ENCODE data around the gene CUX1. TPM values are rescaled to one million over a fixed set of nuclear protein-coding genes. Genes with fewer than 3 reads are reported as not detected.

The CUX1 gene
- total and polyA plus RNA-seq, 2 of the 13 experiments (the other 11 are each of a cell fraction or from before 2014, with no cell fraction given): 13.7 to 14.9 TPM

DNA sequence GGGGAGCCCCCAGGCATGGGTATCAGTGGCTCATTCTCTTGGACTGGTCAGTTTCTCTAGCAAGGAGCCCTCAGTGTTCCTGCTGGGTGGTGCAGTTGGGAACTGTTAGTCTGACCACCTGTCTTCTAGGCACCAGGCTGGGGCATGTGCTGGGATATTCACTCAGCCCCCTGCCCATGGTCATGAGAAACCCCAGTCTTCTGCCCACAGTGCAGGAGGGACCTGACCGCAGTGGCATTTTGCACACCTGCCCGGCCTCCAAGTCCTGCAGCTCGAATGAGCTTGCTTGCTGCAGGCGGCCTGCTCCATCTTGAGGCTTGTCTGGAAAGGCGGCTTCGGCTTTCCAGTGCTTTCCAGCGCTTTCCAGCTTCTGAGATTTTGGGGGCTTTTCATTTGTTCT lies 36.3 kb downstream of the CUX1 start:
- Histone ChIP-seq H3K27ac (ENCODE audit: extremely low read length, insufficient read depth, low read length) (no peak overlapping the region), H3K9me3 (ENCODE audit: low read length) (no peaks in the 10 kb centered on the region), H3K4me1 (ENCODE audit: insufficient read depth, low read length) (peaks cover 39% of the 10 kb centered on the region), H3K4me2 (ENCODE audit: low read depth, low read length) (no peak overlapping the region), H3K27me3 (ENCODE audit: control insufficient read depth in 1 of 2, insufficient read depth in 2 of 2, low read length in 2 of 2) (no peaks in the 10 kb centered on the region), H3K36me3 (replicated peaks in 1 of 2; ENCODE audit: control insufficient read depth in 1 of 2, insufficient read depth in 2 of 2, low read length in 2 of 2) (no peaks in the 10 kb centered on the region; a peak in 1 of 5 replicates), H3K9ac (ENCODE audit: insufficient read depth, low read depth, low read length) (no peak overlapping the region), H3K79me2 (ENCODE audit: insufficient read depth, low read length) (peaks cover 78% of the 10 kb centered on the region), H4K20me1 (ENCODE audit: insufficient read depth, low read length) (peaks cover 18% of the 10 kb centered on the region; the same call in 1 of the 2 replicates), H3K4me3 (replicated peaks in 1 of 3; ENCODE audit: insufficient read depth in 1 of 3, low read depth in 2 of 3, low read length in 3 of 3) (no peak overlapping the region), H2AFZ (ENCODE audit: low read length) (no peak overlapping the region)
- ChIA-PET CTCF (ENCODE audit: low intra/inter-chr PET ratio, low total read pairs) (no interaction called here), POLR2A (no interaction called here)
- no TSS peak for BruUV-seq (replicated peaks)
- ATAC-seq: no peak
- TF ChIP-seq KDM2A (CRISPR knock-in tag; IDR thresholded peaks at IDR 0.05; ENCODE audit: borderline replicate concordance, low read depth) (no peak), ZNF607 (CRISPR knock-in tag; IDR thresholded peaks at IDR 0.05; ENCODE audit: borderline replicate concordance) (no peak), ZNF546 (CRISPR knock-in tag; conservative IDR thresholded peaks at IDR 0.05) (no peak), POLR2AphosphoS2 (IDR thresholded peaks at IDR 0.05; ENCODE audit: low read depth, low read length) (no peak), YEATS2 (CRISPR knock-in tag; IDR thresholded peaks at IDR 0.05; ENCODE audit: borderline replicate concordance) (no peak), CHD2 (IDR thresholded peaks at IDR 0.05; ENCODE audit: low read depth, low read length) (no peak), GMEB1 (CRISPR knock-in tag; IDR thresholded peaks at IDR 0.05; ENCODE audit: borderline replicate concordance) (no peak), YEATS4 (CRISPR knock-in tag; IDR thresholded peaks at IDR 0.05; ENCODE audit: borderline replicate concordance) (no peak), ZNF235 (CRISPR knock-in tag; IDR thresholded peaks at IDR 0.05; ENCODE audit: borderline replicate concordance) (no peak), DZIP1 (CRISPR knock-in tag; IDR thresholded peaks at IDR 0.05) (no peak), ZNF782 (CRISPR knock-in tag; IDR thresholded peaks at IDR 0.05; ENCODE audit: borderline replicate concordance) (no peak), NKX3-1 (CRISPR knock-in tag; IDR thresholded peaks at IDR 0.05) (no peak), TBP (CRISPR knock-in tag; IDR thresholded peaks at IDR 0.05) (no peak), ZNF30 (CRISPR knock-in tag; IDR thresholded peaks at IDR 0.05) (no peak)
- TF ChIP-seq, protein P1, sequence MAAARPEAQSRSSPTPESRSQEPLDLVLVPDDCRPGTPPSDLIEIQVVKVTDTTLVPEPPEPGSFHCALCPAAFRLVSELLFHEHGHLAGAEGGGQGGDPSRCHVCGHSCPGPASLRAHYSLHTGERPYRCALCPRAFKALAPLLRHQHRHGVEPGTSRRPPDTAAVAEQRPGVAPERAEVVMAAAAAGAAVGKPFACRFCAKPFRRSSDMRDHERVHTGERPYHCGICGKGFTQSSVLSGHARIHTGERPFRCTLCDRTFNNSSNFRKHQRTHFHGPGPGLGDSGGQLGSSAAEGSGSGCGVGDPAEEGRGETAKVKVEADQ (CRISPR knock-in tag; IDR thresholded peaks at IDR 0.05; ENCODE audit: borderline replicate concordance): no peak
- TF ChIP-seq, protein P2, sequence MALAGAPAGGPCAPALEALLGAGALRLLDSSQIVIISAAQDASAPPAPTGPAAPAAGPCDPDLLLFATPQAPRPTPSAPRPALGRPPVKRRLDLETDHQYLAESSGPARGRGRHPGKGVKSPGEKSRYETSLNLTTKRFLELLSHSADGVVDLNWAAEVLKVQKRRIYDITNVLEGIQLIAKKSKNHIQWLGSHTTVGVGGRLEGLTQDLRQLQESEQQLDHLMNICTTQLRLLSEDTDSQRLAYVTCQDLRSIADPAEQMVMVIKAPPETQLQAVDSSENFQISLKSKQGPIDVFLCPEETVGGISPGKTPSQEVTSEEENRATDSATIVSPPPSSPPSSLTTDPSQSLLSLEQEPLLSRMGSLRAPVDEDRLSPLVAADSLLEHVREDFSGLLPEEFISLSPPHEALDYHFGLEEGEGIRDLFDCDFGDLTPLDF (CRISPR knock-in tag; IDR thresholded peaks at IDR 0.05): no peak
- intact Hi-C loops (cut with micrococcal nuclease; ENCODE audit: unreplicated experiment) (no loop called here), in situ Hi-C loops (cut with HindIII; ENCODE audit: extremely low pct_ligation_motif_present, low pct_unique_long_range_greater_than_20kb) (no loop called here)
- WGBS (ENCODE audit: low lambda C conversion rate): 100% methylated on average over 7 of the region's 7 CpGs
- no peak for DNase-seq (ENCODE audit: low spot score)
- FAIRE-seq: no peak
